HG02678 (cell line): ENCODE results near the gene ZNF688.
"Not testable (repeated sequence)": the region's sequence is repeated elsewhere in the genome, so short reads cannot be mapped to it uniquely, and the experiment has no call there.

Experiments
- ATAC-seq: cut with Tn5 transposase; IDR thresholded peaks from one replicate; pipeline ENCODE4 v1.9.1; 2021; ENCODE audit warnings: mild to moderate bottlenecking, moderate library complexity; ENCODE audit not compliant: unreplicated experiment

Gene ZNF688

DNA sequence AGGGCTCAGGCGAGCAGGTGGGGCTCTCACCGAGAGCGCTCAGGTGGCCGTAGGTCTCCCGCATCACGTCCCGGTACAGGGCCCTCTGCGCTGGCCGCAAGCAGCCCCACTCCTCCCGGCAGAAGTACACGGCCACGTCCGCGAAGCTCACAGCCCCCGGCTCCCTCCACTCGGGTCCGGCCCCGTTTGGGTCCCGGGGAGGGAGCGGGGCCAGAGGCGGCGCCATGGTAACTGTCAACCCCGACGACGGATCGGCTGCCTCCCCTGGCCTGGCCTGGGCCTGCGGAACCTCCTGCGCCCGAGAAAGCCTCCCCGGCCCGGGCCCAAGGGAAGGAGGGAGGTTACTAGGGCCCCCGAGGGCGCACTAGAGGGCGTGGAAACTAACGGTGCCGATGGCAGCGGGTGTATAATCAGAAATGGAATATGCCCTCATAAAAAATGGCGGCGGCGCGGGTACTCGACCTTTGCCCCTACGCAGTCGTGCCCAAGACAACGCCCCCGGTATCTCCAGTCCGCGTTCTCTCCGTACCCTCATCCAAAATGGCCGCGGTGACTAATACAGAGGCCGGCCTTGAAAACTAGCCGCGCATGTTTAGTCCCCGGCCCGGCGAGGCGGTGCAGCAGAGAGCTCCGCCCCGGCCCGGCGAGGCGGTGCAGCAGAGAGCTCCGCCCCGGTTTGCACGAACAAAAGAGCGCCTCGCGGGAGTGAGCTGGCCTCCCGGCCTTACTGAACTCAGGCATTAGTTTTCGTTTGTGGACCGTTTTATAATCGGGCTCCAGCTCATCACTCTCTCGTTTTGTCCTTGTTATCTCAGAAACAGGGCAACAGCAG lies 13.3 kb downstream of the ZNF688 start, which contains the start of gene ZNF764:
TSS of gene ZNF764 (minus strand) at position 418 of the 832 bp plus-strand sequence. CDS start at position 226, 192 bp downstream.
- peak; percentile 87 for ATAC-seq

DNA sequence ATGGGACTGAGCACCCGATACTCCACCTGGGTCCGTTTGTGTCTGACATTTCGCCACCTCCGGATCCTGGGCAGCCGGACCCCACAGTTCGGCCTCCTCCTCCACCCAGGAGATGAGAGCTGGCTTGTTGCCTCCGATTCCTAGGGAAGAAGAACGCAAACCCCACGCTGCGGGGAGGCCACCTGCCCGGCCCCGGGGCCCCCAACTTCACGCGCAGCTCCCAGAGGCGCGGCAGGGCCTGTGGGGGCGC lies 13.9 kb downstream of the ZNF688 start:
- peak; percentile 2 for ATAC-seq

DNA sequence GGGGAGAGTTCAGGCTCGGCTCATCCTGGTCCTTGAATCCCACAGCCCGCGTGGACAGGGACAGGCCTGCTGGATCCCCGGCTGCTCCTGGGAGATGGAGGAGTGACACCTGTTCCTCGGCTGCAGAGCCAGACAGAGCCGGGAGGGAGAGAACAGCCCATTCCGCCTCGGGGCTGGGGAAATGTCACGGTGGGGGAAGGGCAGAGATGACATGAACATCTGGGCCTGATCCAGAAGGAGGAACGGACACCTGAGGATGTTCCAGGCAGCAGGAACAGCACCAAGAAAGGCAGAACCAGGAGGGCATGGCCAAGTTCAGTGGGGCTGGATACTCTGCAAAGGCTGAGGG lies 15.4 kb downstream of the ZNF688 start:
- ATAC-seq = no peak

DNA sequence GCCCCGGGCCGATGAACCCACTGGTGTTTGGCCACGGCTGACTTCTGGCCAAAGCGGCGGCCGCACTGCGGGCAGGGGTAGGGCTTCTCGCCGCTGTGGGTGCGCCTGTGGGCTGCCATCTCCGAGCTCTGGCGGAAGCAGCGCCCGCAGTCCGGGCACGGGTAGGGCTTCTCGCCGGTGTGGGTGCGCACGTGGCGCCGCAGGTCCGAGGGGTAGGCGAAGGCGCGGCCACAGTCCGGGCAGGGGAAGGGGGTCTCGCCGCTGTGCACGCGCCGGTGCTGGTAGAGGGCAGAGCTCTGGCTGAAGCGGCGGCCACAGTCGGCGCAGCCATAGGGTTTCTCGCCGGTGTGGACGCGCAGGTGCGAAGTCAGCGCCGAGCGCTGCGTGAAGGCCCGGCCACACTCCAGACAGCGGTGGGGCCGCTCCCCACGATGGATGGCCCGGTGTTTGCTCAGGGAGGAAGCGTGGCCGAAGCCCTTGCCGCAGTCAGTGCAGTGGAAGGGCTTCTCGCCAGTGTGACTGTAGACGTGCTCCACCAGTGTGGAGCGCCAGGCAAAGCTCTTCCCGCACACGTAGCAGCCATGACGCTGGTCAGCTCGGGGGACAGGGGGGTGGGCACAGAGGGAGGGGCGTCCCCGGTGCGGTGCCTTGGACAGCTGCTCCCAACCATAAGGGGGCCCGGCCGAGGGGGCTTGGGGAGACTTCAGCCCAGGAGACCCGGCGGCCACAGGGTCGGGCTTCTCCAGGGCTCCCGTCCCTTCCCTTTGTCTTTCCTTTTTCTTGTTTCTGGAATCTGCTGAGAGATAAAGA lies 16.0 kb downstream of the ZNF688 start:
- ATAC-seq = no peak

DNA sequence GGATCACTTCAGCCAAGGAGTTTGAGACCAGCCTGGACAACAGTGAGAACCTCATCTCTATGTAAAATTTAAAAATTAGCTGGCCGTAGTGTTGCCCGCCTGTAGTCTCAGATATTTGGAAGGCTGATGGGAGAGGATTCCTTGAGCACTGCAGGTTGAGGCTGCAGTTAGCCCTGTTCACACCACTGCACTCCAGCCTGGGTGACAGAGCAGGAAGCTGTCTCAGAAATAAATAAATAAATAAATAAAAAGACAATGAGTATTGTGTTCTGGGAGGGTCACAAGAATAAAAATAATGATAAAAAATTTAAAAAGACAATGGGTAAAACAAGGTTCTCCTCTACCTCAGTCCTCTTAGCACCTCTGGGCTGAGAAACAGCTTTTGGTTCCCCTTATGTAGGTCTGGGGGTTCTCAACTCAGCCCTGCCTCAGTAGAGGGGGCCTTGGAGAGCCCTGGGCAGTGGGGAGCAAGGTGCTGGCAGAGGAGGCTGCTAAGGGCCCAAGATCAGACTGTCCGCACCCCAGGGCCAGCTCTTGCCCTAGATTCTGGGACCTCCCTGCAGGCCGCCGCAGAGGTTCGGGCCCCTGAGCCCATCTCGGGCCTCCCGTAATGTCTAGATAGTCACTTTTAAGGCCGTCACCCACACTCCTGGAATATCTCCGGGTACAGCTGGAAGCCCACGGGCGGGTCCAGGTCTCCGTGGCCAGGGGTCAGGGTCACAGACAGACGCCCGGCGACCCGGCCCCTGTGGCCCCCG lies 16.8 kb downstream of the ZNF688 start:
- ATAC-seq = no peak

DNA sequence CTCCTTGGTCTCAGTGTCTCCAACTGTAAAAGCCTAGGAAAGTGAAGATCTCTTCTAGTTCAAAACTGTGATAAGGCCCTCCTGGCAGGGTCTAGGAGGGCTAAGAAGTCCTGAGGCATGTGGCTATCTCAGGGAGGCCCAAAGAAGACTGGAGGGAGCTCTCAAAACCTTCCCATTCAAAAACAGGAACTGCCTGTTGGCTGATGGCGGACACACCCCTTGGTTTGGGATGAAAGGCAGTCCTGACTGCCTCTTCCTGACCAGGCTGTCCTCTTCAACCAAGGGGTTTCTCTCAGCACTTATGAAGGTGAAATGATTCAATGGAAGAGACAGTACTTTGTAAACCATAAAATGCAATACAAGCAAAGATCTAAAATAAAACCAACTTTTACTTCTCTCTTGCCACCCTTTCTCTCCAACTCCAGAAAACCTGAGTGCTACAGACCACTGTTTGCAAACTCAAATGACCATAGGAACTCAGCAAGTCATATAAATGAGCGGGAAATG lies 18.1 kb downstream of the ZNF688 start:
- no peak for ATAC-seq

DNA sequence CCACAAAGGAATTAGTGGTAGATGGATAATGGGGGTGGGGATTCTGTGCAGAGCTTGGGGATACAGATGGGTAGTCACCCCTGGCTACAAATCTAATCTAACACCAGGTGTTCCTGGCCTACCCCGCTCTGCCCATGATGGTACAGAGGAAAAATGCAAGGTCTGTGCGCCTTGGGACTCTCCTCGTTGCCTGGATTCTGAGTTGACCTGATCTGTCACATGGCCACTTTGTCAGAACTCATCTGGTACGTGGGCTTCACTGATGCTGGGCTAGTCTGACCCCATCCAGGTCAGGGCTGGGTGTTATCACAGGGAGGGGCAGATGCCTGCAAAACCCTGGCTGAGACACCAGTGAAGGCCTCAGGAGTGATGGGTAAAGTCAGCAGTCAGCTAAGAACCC lies 18.6 kb downstream of the ZNF688 start:
- ATAC-seq = no peak

DNA sequence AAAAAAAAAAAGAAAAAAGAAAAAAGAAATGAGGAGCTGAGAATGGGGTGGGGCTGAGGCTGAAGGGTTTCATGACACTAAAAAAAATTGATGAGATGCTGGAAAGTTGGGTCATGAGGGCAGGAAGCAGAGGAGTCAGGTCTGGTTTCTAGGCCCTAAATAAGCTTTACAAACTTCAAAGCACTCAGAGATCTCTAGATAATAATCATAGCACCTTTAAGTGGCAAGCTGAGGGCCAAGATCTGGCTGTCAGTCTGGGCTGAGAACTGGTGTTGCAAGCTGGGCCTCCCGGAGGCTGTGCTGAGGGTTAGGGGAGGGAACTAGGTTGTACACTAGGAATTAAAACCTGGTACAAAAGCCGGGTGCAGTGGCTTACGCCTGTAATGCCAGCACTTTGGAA lies 19.7 kb downstream of the ZNF688 start:
- no peak for ATAC-seq

DNA sequence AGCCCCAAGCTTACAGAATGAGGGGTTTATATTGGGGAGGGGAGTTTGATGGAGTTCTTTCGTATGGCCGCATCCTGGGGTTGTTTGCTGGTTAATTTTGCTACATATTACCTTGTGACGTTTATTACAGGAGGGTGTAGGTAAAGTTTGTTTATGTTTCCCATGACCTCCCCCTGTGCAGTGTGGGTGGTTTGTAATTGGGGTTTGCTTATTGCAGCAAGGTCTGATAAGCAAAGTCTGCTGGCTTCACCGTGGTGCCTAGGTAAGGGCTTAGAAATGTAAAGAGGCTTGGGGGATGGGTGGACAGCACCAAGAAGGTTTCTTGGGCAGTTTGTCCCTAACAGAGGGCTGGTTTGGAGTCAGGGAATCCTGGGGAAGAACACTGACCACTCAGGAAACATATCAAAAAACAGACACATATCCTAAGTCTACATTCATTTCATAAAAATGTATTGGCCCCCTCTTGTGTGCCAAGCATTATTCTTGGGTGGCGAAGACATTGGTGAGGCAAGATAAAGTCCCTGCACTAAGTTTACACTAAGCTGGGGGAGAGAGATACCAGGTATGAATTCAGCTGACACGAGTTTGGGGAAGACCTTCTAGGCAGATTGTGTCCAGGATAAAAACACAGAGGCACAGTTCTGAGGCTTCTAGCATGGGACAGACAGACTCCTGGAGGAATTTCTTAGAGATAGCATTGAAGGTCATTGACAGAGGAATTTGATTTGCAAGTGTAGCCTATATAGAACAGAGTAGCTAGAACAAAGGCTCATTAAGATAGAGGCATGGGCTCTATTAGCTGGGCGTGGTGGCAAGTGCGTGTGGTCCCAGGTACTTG lies 22.9 kb downstream of the ZNF688 start:
- no peak for ATAC-seq

DNA sequence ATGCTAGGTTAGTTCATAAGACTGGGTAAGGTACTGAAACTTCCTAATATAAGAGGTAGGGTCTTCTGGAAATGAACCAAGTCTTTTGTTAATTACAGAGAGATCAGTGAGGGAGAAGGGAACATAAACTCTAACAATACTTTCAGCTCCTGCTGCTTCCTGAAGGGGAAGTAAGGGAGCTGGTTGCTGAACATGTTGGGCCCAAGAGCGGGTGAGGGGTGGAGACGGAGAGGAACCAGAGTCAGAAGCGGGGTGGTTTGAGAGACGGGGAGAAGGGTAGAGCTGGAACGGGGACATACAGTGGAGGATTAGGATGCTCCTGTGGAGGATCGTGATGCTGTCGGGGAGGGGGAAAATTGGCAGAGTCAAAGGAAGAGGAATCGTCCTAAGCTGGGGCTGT lies 25.4 kb downstream of the ZNF688 start:
- ATAC-seq = no peak

DNA sequence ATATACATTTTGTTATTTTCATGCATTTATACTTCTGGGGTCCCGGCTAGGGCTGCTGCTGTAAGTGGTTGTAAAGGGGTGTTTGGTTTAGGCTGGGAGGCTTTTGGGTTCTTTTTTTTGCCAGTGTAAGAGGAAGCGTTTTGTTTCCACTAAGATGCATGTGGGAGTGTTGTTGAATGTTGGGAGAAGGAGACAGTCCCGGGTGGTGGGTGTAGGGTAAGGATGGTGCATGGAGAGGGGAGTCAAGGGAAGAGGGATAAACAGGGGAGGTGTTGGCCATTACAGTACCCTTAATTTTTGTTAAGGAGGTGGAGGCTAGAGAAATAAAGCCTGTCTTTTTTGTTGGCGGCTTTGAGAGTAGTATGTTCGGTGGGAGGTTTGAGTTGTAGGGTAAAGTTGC lies 28.4 kb downstream of the ZNF688 start:
- no peak for ATAC-seq

DNA sequence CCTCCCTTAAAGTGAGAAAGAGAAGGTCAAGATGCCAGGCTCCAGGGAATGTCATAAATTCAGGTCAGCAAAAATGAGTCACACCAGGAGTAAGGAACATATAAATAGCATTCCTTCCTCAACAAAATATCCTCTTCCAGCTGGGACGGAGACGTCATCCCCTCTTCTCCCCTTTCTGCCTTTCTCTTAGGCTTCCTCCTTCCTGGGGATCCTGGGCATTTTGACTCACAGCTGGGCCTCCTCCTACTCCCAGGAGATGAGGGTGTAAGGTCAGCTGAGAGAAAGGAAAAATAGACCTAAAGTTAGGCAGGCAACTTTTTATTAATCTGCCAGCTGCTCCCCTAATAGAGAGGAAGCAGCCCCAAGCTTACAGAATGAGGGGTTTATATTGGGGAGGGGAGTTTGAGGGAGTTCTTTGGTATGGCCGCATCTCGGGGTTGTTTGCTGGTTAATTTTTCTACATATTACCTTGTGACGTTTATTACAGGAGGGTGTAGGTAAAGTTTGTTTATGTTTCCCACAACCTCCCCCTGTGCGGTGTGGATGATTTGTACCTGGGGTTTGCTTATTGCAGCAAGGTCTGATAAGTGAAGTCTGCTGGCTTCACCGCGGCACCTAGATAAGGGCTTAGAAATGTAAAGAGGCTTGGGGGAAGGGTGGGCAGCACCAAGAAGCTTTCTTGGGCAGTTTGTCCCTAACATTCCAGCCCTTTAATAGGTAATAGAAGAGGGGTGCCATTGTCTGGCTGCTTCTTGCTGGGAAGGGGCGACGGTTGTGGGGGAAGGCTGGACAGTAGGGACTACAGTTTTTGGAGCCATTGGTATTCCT lies 29.8 kb downstream of the ZNF688 start:
- no peak for ATAC-seq

DNA sequence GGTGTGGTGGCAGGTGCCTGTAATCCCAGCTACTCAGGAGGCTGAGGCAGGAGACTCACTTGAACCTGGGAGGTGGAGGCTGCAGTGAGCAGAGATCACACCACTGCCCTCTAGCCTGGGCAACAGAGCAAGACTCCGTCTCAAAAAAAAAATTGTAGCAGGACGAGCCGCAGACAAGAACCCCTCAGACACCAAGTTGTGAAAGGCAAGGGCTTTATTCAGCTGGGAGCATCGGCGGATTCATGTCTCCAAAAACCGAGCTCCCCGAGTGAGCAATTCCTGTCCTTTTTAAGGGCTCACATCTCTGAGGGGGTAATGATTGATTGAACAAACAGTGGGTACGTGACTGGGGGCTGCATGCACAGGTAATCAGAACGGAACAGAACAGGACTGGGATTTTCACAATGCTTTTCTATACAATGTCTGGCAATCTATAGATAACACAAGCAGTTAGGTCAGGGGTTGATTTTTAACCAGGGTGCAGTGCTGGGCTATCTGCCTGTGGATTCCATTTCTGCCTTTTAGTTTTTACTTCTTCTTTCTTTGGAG lies 30.5 kb downstream of the ZNF688 start:
- ATAC-seq = not testable (repeated sequence)

DNA sequence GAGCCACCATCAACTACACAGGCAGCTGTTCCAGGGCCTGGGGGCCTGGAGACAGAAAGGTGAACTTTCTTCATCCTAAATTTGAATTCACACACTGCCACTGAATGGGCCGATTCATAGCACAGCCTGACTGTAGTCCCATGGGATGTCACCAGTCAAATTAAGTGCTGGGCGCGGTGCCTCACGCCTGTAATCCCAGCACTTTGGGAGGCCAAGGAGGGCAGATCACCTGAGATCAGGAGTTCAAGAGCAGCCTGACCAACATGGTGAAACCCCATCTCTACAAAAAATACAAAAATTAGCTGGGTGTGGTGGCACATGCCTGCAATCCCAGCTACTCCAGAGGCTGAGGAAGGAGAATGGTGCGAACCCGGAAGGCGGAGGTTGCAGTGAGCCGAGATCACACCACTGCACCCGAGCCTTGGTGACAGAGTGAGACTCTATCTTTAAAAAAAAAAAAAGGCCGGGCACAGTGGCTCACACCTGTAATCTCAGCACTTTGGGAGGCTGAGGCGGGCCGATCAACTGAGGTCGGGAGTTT lies 31.5 kb downstream of the ZNF688 start:
- ATAC-seq = not testable (repeated sequence)

DNA sequence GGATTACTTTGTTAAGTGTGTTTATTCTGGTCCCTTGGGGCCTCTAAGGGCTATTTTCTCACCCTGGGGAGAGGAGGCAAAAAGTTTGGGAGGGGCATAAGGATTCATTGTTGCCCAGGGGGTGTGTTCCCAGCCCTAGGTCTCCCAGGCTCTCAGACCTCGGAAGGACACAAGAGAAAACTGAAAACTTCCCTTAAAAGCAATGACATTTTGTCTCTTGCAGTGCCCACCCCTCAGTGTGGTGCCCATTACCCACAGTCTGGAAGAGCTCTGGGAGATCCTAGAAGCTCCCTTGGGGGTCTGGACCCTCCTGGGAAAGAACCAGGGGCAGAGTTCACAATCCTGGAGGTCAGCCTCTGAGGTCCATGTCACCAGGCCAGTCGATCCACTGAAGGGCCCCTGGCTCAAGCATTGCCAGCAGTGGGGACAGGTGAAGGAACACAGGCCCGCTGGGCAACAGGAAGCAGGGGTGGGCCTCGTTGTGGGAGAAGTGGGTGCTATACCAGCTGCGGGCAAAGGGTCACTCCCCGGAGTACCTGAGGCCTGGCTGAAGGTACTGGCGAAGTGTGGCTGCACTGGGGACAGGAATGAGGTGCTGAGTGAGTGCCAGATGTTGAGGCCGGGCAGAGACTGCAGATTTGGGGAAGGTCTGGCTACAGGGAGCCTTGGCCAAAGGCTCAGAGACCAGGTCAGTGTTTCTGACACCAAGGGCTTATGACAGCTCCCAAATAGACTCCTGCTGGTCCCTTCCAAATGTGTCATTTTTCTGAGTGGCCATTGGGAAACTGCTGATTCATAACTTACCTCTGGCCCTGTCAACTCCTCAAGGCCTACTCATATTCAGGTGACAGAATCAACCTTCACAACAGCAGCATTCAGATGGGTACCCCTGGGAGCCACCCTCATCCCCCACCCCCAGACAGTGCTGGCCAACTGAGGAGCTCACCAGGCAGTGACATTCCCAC lies 32.2 kb downstream of the ZNF688 start:
- no peak for ATAC-seq

DNA sequence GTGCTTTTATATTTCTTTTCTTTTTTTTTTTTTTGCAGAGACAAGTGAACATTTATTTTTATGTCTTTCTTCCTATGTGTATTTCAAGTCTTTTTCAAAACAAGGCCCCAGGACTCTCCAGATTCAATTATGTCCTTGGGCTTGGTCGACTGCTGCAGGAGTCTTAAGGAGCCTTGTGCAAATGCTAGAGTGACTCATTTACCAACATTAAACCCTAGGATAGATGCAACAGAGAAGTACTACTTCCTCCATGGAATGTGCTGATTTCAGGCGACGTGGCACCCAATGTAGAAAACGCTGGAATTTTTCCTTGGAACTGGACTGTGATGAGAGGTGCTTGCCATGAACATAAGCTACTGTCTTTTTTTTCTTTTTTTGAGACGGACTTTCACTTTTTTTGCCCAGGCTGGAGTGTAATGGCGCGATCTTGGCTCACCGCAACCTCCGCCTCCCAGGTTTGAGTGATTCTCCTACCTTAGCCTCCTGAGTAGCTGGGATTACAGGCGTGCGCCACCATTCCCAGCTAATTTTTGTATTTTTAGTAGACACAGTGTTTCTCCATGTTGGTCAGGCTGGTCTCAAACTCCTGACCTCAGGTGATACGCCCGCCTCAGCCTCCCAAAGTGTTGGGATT lies 35.0 kb downstream of the ZNF688 start:
- not testable (repeated sequence) for ATAC-seq

DNA sequence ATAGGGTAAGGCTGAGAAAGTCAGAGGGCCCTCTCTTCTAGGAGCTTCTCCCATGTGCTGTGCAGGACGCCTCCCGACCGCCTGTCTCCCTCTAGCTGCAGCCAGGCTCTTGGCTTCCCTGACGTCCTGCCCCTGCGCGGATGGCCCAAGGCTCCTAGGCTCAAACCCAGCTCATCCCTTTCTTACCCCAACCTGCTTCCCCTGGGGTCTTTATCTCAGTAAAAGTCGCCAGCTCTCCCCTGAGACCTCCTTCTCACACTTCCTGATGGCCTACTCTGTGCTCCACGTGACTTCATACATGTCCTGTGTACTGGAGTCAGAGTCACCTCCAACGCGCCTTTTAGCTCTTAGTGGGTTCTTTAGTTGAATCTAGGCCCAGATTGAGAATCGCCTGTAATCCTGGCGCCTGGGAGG lies 35.7 kb downstream of the ZNF688 start:
- peak; percentile 36 for ATAC-seq
